Measurements from ENCODE around the gene ADAMTSL3.
"Not testable (repeated sequence)": the region's sequence is repeated elsewhere in the genome, so short reads cannot be mapped to it uniquely, and the experiment has no call there.

The ADAMTSL3 gene

DNA sequence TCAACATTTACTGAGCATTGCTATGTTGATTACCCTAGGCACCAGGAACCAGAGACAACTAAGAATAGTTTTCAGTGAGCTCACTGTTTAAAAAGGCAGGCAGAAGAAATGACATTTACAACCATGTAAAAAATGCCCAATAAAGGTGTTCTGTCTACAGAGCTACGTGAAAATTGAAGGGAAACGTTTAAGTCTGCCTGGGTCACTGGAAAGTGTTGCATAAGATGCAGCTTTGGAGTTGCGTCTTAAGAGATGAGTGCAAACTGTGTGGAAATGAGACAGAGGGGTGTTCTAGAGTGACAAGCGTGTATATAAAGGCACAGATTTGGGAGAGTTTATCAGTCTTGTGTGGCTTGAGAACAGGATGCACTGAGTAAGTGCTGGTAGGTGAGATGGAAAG lies 303.0 kb downstream of the ADAMTSL3 start:
- Histone ChIP-seq H3K36me3 (ENCODE audit: insufficient read depth, low read length) (no peaks in the 10 kb centered on the region), H3K9me3 (ENCODE audit: low read length) (no peaks in the 10 kb centered on the region), H3K27me3 (ENCODE audit: insufficient read depth, low read length) (no peaks in the 10 kb centered on the region), H3K4me3 (ENCODE audit: low read length) (no peak overlapping the region), H3K4me1 (ENCODE audit: insufficient read depth, low read length) (peaks cover 4% of the 10 kb centered on the region), H2AFZ (ENCODE audit: low read depth, low read length) (no peak overlapping the region)

DNA sequence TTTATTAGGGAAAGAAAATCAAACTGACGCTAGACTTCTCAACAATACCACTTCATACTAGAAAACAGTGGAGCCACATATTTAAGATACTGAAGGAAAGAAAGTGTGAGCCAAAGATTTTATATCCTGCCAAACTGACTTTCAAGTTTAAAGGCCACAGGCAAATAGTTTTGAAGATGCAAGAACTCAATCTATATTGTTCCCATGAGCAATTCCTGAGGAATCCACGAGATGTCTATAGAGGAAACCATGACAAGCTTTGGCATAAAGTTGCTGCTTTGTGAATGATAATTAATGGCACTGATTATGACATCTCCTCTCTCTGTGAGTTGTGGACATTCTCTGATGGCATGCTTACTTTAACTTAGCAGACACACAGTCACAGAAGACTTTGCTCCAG lies 305.6 kb downstream of the ADAMTSL3 start:
- Histone ChIP-seq H3K36me3 (ENCODE audit: insufficient read depth, low read length) (no peaks in the 10 kb centered on the region), H3K4me1 (ENCODE audit: insufficient read depth, low read length) (peaks cover 4% of the 10 kb centered on the region), H2AFZ (ENCODE audit: low read depth, low read length) (no peak overlapping the region), H3K4me3 (ENCODE audit: low read length) (no peak overlapping the region), H3K9me3 (ENCODE audit: low read length) (no peaks in the 10 kb centered on the region), H3K27me3 (ENCODE audit: insufficient read depth, low read length) (no peaks in the 10 kb centered on the region)

DNA sequence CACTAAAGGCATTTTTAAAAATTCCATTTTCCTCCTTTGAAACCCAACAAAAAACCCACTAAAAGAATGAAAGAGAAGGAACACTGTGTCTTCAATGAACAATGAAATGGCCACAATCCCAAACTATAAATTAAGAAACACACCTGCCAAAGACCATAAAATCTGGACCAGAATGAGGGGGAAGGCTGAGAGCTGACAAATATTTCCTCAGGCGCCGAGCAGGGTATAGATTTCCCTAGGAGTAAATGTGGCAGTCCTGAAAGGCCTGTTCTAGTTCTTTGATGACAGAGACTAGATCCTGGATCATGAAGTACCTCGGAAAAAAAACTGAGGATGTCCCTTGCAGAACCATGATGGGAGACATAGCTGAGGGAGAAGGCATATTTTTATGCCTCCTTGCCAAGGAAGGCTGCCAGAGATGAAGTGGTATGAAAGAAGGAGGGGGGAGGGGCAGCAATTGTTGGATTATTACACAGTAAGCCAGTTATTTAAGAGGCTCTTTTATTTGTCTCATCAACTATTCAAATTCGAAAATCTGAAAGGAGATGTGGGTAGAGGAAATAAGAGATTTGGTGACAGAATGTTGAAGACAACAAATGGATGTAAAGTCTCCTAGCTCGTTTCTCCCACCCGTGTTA lies 306.4 kb downstream of the ADAMTSL3 start:
- no peak overlapping the region for H3K4me3 ChIP-seq (ENCODE audit: low read length)
- no peaks in the 10 kb centered on the region for H3K27me3 ChIP-seq (ENCODE audit: insufficient read depth, low read length)
- H2AFZ ChIP-seq (ENCODE audit: low read depth, low read length): no peak overlapping the region
- no peaks in the 10 kb centered on the region for H3K36me3 ChIP-seq (ENCODE audit: insufficient read depth, low read length)
- peaks cover 4% of the 10 kb centered on the region for H3K4me1 ChIP-seq (ENCODE audit: insufficient read depth, low read length)
- H3K9me3 ChIP-seq (ENCODE audit: low read length): no peaks in the 10 kb centered on the region

DNA sequence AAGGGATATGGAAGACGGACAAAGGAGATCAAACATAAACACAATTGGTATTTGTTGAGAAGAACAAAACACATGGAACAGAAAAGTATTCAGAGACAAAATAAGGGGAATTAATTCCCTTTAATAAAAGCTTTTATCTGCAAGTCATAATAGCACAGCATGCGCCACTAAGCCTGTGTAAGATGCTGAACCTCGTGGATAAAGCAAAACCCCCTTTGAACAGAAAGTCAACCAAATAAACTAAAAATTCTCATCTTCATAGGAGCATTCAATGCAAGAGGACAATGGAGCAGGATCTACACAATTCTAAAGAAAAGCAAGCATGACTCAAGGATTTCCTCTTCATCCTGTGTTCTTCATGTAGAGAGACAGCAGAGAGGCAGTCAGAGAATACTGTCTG lies 307.4 kb downstream of the ADAMTSL3 start:
- Histone ChIP-seq H3K4me1 (ENCODE audit: insufficient read depth, low read length) (peaks cover 4% of the 10 kb centered on the region), H3K36me3 (ENCODE audit: insufficient read depth, low read length) (no peaks in the 10 kb centered on the region), H3K4me3 (ENCODE audit: low read length) (no peak overlapping the region), H2AFZ (ENCODE audit: low read depth, low read length) (no peak overlapping the region), H3K9me3 (ENCODE audit: low read length) (no peaks in the 10 kb centered on the region), H3K27me3 (ENCODE audit: insufficient read depth, low read length) (no peaks in the 10 kb centered on the region)

DNA sequence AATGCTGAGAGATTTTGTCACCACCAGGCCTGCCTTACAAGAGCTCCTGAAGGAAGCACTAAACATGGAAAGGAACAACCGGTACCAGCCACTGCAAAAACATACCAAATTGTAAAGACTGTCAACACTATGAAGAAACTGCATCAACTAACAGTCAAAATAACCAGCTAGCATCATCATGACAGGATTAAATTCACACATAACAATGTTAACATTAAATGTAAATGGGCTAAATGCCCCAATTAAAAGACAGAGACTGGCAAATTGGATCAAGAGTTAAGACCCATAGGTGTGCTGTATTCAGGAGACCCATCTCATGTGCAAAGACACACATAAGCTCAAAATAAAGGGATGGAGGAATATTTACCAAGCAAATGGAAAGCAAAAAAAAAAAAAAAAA lies 311.0 kb downstream of the ADAMTSL3 start:
- H2AFZ ChIP-seq (ENCODE audit: low read depth, low read length); H3K9me3 ChIP-seq (ENCODE audit: low read length); H3K4me3 ChIP-seq (ENCODE audit: low read length); H3K36me3 ChIP-seq (ENCODE audit: insufficient read depth, low read length); H3K4me1 ChIP-seq (ENCODE audit: insufficient read depth, low read length); H3K27me3 ChIP-seq (ENCODE audit: insufficient read depth, low read length): not testable (repeated sequence)

DNA sequence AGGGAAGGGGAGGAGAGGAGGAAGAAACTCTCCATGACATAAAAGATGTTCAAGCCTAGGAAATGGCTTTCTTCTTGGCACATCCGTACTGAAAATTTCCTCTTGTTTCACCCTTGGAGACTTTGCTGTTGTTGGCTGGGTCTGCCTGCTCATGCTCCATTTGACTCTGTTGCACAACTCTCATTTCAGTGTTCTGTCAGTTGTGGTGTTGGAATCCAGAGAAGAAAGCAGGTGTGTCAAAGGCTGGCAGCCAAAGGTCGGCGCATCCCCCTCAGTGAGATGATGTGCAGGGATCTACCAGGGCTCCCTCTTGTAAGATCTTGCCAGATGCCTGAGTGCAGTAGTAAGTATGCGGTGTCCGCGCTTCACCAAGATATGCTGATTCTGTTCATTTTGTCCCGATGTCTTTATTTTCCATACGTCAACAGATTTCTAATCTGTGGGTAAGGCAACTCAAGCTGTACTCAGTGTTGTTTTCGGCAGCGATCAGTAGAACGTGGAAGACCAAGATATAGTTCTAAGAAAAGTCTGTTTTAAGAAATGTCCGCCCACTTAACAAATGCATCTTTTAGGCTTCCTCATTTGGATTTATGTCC lies 316.5 kb downstream of the ADAMTSL3 start:
- Histone ChIP-seq H3K27me3 (ENCODE audit: insufficient read depth, low read length) (no peaks in the 10 kb centered on the region), H3K4me1 (ENCODE audit: insufficient read depth, low read length) (no peaks in the 10 kb centered on the region), H2AFZ (ENCODE audit: low read depth, low read length) (no peak overlapping the region), H3K9me3 (ENCODE audit: low read length) (no peaks in the 10 kb centered on the region), H3K36me3 (ENCODE audit: insufficient read depth, low read length) (no peaks in the 10 kb centered on the region), H3K4me3 (ENCODE audit: low read length) (no peak overlapping the region)

DNA sequence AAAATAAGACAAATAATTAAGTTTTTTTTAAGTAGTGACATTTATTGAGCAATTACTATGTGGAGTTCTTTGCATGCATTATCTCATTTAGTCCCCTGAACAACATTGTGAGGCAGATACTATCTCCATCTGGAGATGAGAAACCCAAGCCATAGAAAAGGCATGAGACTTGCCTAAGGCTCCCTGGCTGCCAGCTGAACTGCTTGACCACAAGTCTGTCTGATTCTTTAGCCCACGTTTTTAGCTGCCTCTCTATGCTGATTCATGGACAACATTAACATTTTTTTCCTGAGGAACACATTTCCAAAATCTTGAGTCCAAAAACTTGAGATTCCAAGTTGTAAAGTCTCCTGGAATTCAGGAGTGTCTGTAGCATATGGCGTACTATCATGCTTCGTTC lies 318.1 kb downstream of the ADAMTSL3 start:
- Histone ChIP-seq H2AFZ (ENCODE audit: low read depth, low read length) (no peak overlapping the region), H3K4me3 (ENCODE audit: low read length) (no peak overlapping the region), H3K9me3 (ENCODE audit: low read length) (peaks cover 2% of the 10 kb centered on the region), H3K36me3 (ENCODE audit: insufficient read depth, low read length) (no peaks in the 10 kb centered on the region), H3K4me1 (ENCODE audit: insufficient read depth, low read length) (no peaks in the 10 kb centered on the region), H3K27me3 (ENCODE audit: insufficient read depth, low read length) (no peaks in the 10 kb centered on the region)

DNA sequence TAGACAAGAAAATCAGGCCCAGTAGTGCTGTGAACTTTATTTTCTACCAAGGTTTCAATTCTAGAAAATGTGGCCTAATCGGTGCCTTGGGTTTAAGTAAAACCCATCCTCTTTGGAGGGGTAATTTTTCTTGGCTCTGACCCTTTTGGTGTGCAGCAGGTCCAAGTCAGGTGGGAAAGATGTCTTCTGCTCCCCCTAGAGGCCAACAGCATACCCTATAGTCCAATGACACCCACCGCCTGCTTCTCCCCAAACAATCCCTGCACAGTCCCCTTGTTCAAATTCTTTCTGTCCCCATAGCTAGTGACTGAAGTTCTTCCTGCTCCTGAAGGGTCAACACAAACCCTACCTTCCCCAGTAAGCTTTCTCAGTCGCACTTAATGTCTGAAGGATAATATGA lies 319.9 kb downstream of the ADAMTSL3 start:
- no peak overlapping the region for H3K4me3 ChIP-seq (ENCODE audit: low read length)
- H3K4me1 ChIP-seq (ENCODE audit: insufficient read depth, low read length): no peaks in the 10 kb centered on the region
- H3K9me3 ChIP-seq (ENCODE audit: low read length): peaks cover 2% of the 10 kb centered on the region
- no peaks in the 10 kb centered on the region for H3K27me3 ChIP-seq (ENCODE audit: insufficient read depth, low read length)
- H2AFZ ChIP-seq (ENCODE audit: low read depth, low read length): no peak overlapping the region
- no peaks in the 10 kb centered on the region for H3K36me3 ChIP-seq (ENCODE audit: insufficient read depth, low read length)

DNA sequence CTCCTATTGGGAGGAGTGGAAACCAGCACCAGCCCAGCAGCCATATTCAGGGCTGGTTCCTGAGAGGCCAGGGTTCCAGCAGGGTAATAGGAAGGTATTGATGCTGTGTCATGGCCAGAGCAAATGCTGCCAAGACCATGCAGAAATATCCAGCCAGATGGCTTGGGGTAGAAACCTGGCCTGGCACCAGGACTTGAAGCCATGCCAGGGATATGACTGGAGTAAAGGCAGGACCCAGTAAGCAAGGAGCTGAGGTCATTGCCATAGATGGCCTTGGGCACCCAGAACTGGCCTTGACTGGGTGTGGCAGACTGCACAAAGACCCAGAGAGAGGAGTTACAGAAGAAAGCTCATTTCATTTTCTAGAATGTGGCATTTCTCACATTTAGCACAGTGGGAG lies 324.1 kb downstream of the ADAMTSL3 start:
- no peak overlapping the region for H3K4me3 ChIP-seq (ENCODE audit: low read length)
- H3K9me3 ChIP-seq (ENCODE audit: low read length): peaks cover 2% of the 10 kb centered on the region
- H3K27me3 ChIP-seq (ENCODE audit: insufficient read depth, low read length): no peaks in the 10 kb centered on the region
- H3K36me3 ChIP-seq (ENCODE audit: insufficient read depth, low read length): no peaks in the 10 kb centered on the region
- H2AFZ ChIP-seq (ENCODE audit: low read depth, low read length): no peak overlapping the region
- no peaks in the 10 kb centered on the region for H3K4me1 ChIP-seq (ENCODE audit: insufficient read depth, low read length)

DNA sequence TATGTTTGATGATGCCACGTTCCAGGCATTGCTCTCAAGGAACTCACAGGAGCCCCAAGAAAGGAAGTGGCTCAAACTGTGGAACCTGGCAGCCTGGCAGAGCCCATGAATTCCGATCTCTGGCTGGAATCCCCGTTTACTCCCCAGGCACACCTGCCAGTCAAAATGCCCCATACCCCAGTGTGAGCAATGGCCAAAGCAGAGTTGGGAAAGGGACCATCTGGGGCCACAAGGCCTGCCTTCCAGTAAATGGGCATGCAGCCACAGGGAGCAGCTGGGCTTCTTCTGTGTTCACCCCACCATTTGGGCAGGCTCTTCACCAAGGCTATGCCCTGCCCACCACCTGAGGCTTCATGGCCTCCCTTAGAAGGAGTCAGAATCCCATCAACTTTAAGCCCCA lies 324.7 kb downstream of the ADAMTSL3 start:
- Histone ChIP-seq H3K9me3 (ENCODE audit: low read length) (peaks cover 2% of the 10 kb centered on the region), H3K36me3 (ENCODE audit: insufficient read depth, low read length) (no peaks in the 10 kb centered on the region), H3K4me3 (ENCODE audit: low read length) (no peak overlapping the region), H3K27me3 (ENCODE audit: insufficient read depth, low read length) (no peaks in the 10 kb centered on the region), H3K4me1 (ENCODE audit: insufficient read depth, low read length) (no peaks in the 10 kb centered on the region), H2AFZ (ENCODE audit: low read depth, low read length) (no peak overlapping the region)

DNA sequence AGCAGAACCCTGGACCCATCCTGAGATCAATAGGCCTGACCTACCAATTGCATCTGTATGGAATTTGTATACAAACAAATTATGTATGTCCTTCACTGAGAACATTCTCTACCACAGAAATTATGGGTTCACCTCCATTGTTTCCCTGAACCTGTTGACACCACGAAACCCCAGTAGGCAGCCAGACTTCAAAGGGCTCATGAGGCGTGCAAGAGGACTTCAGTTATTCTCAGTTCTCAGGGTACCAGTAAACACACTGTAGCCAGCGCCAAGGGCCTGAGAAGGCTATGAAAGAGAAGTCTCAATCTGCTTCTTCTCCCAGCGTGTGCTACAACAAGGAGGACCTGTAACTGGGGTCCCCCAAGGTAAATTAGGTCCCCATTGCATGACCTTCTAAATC lies 326.7 kb downstream of the ADAMTSL3 start:
- H3K27me3 ChIP-seq (ENCODE audit: insufficient read depth, low read length): no peaks in the 10 kb centered on the region

DNA sequence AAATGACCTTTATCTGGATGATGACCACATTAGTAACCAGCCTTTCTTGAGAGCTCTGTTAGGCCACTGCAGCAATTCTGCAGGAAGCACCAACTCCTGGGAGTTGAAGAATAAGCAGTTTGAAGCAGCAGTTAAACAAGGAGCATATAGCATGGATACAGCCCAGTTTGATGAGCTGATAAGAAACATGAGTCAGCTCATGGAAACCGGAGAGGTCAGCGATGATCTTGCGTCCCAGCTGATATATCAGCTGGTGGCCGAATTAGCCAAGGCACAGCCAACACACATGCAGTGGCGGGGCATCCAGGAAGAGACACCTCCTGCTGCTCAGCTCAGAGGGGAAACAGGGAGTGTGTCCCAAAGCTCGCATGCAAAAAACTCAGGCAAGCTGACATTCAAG lies 328.8 kb downstream of the ADAMTSL3 start:
- Histone ChIP-seq H2AFZ (ENCODE audit: low read depth, low read length) (no peak overlapping the region), H3K36me3 (ENCODE audit: insufficient read depth, low read length) (no peaks in the 10 kb centered on the region), H3K9me3 (ENCODE audit: low read length) (no peaks in the 10 kb centered on the region)

More for the DNA sequence above, 326.7 kb downstream of the ADAMTSL3 start:
- Histone ChIP-seq H2AFZ (ENCODE audit: low read depth, low read length) (no peak overlapping the region), H3K36me3 (ENCODE audit: insufficient read depth, low read length) (no peaks in the 10 kb centered on the region), H3K9me3 (ENCODE audit: low read length) (peaks cover 2% of the 10 kb centered on the region), H3K4me3 (ENCODE audit: low read length) (no peak overlapping the region), H3K4me1 (ENCODE audit: insufficient read depth, low read length) (no peaks in the 10 kb centered on the region)

DNA sequence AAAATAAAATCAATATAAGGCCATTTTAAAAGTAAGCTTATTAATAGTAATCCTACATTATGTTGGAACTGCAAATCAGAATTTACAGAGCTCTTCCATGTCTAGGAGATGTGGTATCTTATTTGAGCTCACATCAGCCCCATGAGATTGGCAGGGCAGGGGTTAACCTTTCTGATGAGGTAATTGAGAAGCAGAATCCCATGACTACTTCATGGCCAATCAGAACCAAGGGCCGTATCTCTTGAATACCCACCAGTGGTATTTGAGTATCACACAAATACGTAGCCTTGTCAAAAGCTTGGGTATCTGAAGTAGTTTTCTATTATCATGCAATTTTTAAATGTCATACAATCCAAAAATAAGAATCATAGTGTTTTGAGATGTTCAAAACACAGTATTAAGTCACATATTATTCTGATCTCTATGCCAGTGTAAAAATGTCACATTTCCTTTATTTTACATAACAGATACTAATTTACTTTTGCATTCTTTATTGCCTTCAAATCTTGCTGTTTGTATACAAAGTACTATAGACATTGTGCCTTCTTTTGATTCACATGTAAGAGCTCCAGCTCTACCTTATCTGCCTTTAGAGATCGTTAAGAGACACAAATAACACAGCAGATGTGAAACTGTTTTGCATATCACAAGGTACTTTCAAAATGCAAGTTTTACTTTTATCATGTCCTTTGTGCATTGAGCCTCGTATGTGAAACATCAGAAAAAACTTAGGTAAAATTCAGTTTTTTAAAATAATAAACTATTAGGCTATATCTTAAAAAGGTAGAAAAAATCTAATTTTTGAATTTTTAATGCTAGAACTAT lies 329.9 kb downstream of the ADAMTSL3 start:
- Histone ChIP-seq H3K27me3 (ENCODE audit: insufficient read depth, low read length) (no peaks in the 10 kb centered on the region), H3K36me3 (ENCODE audit: insufficient read depth, low read length) (no peaks in the 10 kb centered on the region), H3K4me3 (ENCODE audit: low read length) (peak overlapping the region; percentile 14)

More for the DNA sequence above, 328.8 kb downstream of the ADAMTSL3 start:
- H3K4me1 ChIP-seq (ENCODE audit: insufficient read depth, low read length): no peaks in the 10 kb centered on the region
- H3K27me3 ChIP-seq (ENCODE audit: insufficient read depth, low read length): no peaks in the 10 kb centered on the region
- no peak overlapping the region for H3K4me3 ChIP-seq (ENCODE audit: low read length)

More for the DNA sequence above, 329.9 kb downstream of the ADAMTSL3 start:
- no peaks in the 10 kb centered on the region for H3K4me1 ChIP-seq (ENCODE audit: insufficient read depth, low read length)
- peak overlapping the region; percentile 69 for H2AFZ ChIP-seq (ENCODE audit: low read depth, low read length)
- H3K9me3 ChIP-seq (ENCODE audit: low read length): no peaks in the 10 kb centered on the region
